ENCODE measurements around the gene CHD6.

Gene CHD6

GRCh38 chr20:41580350-41580749 lies 37.8 kb downstream of the CHD6 start:
- H3K9me3 Mint-ChIP-seq = peaks cover 10% of the 10 kb centered on the region
- no peaks in the 10 kb centered on the region for H3K4me1 Mint-ChIP-seq (ENCODE audit: low read depth)
- H3K27ac Mint-ChIP-seq = no peak overlapping the region
- H3K36me3 Mint-ChIP-seq (ENCODE audit: low read depth) = peaks cover 6% of the 10 kb centered on the region
- H3K4me3 Mint-ChIP-seq = no peak overlapping the region
- H3K27me3 Mint-ChIP-seq (ENCODE audit: low read depth) = no peaks in the 10 kb centered on the region

GRCh38 chr20:41577129-41578009 lies 40.8 kb downstream of the CHD6 start:
- Mint-ChIP-seq H3K36me3 (ENCODE audit: low read depth) (peaks cover 7% of the 10 kb centered on the region), H3K27me3 (ENCODE audit: low read depth) (no peaks in the 10 kb centered on the region), H3K9me3 (peaks cover 16% of the 10 kb centered on the region), H3K4me3 (no peak overlapping the region), H3K4me1 (ENCODE audit: low read depth) (peaks cover 8% of the 10 kb centered on the region), H3K27ac (no peak overlapping the region)

- Mint-ChIP-seq H3K36me3 (ENCODE audit: low read depth) (peaks cover 5% of the 10 kb centered on the region), H3K27ac (no peak overlapping the region), H3K27me3 (ENCODE audit: low read depth) (no peaks in the 10 kb centered on the region), H3K9me3 (peaks cover 16% of the 10 kb centered on the region), H3K4me1 (ENCODE audit: low read depth) (peaks cover 8% of the 10 kb centered on the region), H3K4me3 (no peak overlapping the region)
Observed at GRCh38 chr20:41575412-41575811, 42.8 kb downstream of the CHD6 start.

GRCh38 chr20:41574802-41575389 lies 43.3 kb downstream of the CHD6 start:
- Mint-ChIP-seq H3K4me1 (ENCODE audit: low read depth) (peaks cover 8% of the 10 kb centered on the region), H3K27me3 (ENCODE audit: low read depth) (no peaks in the 10 kb centered on the region), H3K27ac (no peak overlapping the region), H3K9me3 (peaks cover 16% of the 10 kb centered on the region), H3K4me3 (no peak overlapping the region), H3K36me3 (ENCODE audit: low read depth) (peaks cover 5% of the 10 kb centered on the region)

- H3K9me3 Mint-ChIP-seq = peaks cover 16% of the 10 kb centered on the region
- H3K4me3 Mint-ChIP-seq = no peak overlapping the region
- peaks cover 8% of the 10 kb centered on the region for H3K4me1 Mint-ChIP-seq (ENCODE audit: low read depth)
- H3K36me3 Mint-ChIP-seq (ENCODE audit: low read depth) = peaks cover 5% of the 10 kb centered on the region
- no peaks in the 10 kb centered on the region for H3K27me3 Mint-ChIP-seq (ENCODE audit: low read depth)
- no peak overlapping the region for H3K27ac Mint-ChIP-seq
Observed at GRCh38 chr20:41573955-41574354, 44.2 kb downstream of the CHD6 start.

- Mint-ChIP-seq H3K4me3 (no peak overlapping the region), H3K36me3 (ENCODE audit: low read depth) (peaks cover 6% of the 10 kb centered on the region), H3K4me1 (ENCODE audit: low read depth) (peaks cover 8% of the 10 kb centered on the region), H3K27ac (no peak overlapping the region), H3K9me3 (peaks cover 16% of the 10 kb centered on the region), H3K27me3 (ENCODE audit: low read depth) (no peaks in the 10 kb centered on the region)
Observed at GRCh38 chr20:41572010-41572572, 46.1 kb downstream of the CHD6 start.

GRCh38 chr20:41571006-41571405 lies 47.2 kb downstream of the CHD6 start:
- Mint-ChIP-seq H3K36me3 (ENCODE audit: low read depth) (peaks cover 11% of the 10 kb centered on the region), H3K4me3 (no peak overlapping the region), H3K27me3 (ENCODE audit: low read depth) (no peaks in the 10 kb centered on the region), H3K4me1 (ENCODE audit: low read depth) (peaks cover 8% of the 10 kb centered on the region), H3K27ac (no peak overlapping the region), H3K9me3 (peaks cover 16% of the 10 kb centered on the region)

- H3K4me1 Mint-ChIP-seq (ENCODE audit: low read depth) = peaks cover 10% of the 10 kb centered on the region
- H3K27ac Mint-ChIP-seq = no peak overlapping the region
- H3K27me3 Mint-ChIP-seq (ENCODE audit: low read depth) = no peaks in the 10 kb centered on the region
- peaks cover 14% of the 10 kb centered on the region for H3K9me3 Mint-ChIP-seq
- H3K36me3 Mint-ChIP-seq (ENCODE audit: low read depth) = peaks cover 11% of the 10 kb centered on the region
- no peak overlapping the region for H3K4me3 Mint-ChIP-seq
Observed at GRCh38 chr20:41570557-41570956, 47.6 kb downstream of the CHD6 start.

GRCh38 chr20:41567615-41568014 lies 50.6 kb downstream of the CHD6 start:
- H3K4me1 Mint-ChIP-seq (ENCODE audit: low read depth) = peaks cover 3% of the 10 kb centered on the region
- H3K27ac Mint-ChIP-seq = no peak overlapping the region
- H3K4me3 Mint-ChIP-seq = no peak overlapping the region
- peaks cover 10% of the 10 kb centered on the region for H3K36me3 Mint-ChIP-seq (ENCODE audit: low read depth)
- H3K27me3 Mint-ChIP-seq (ENCODE audit: low read depth) = no peaks in the 10 kb centered on the region
- no peaks in the 10 kb centered on the region for H3K9me3 Mint-ChIP-seq

- Mint-ChIP-seq H3K4me3 (no peak overlapping the region), H3K36me3 (ENCODE audit: low read depth) (peaks cover 10% of the 10 kb centered on the region), H3K27me3 (ENCODE audit: low read depth) (no peaks in the 10 kb centered on the region), H3K4me1 (ENCODE audit: low read depth) (peaks cover 3% of the 10 kb centered on the region), H3K9me3 (no peaks in the 10 kb centered on the region), H3K27ac (no peak overlapping the region)
Observed at GRCh38 chr20:41566896-41567527, 51.2 kb downstream of the CHD6 start.

- Mint-ChIP-seq H3K4me1 (ENCODE audit: low read depth) (peaks cover 12% of the 10 kb centered on the region), H3K9me3 (no peaks in the 10 kb centered on the region), H3K4me3 (no peak overlapping the region), H3K27ac (no peak overlapping the region), H3K27me3 (ENCODE audit: low read depth) (no peaks in the 10 kb centered on the region), H3K36me3 (ENCODE audit: low read depth) (peaks cover 16% of the 10 kb centered on the region)
Observed at GRCh38 chr20:41563087-41563486, 55.1 kb downstream of the CHD6 start.

- Mint-ChIP-seq H3K27me3 (ENCODE audit: low read depth) (no peaks in the 10 kb centered on the region), H3K27ac (no peak overlapping the region), H3K4me1 (ENCODE audit: low read depth) (peaks cover 12% of the 10 kb centered on the region)
Observed at GRCh38 chr20:41560970-41561369, 57.2 kb downstream of the CHD6 start.

GRCh38 chr20:41559658-41560057 lies 58.5 kb downstream of the CHD6 start:
- peaks cover 13% of the 10 kb centered on the region for H3K36me3 Mint-ChIP-seq (ENCODE audit: low read depth)
- no peak overlapping the region for H3K4me3 Mint-ChIP-seq
- peaks cover 7% of the 10 kb centered on the region for H3K9me3 Mint-ChIP-seq
- no peaks in the 10 kb centered on the region for H3K27me3 Mint-ChIP-seq (ENCODE audit: low read depth)
- H3K27ac Mint-ChIP-seq = no peak overlapping the region
- H3K4me1 Mint-ChIP-seq (ENCODE audit: low read depth) = peaks cover 8% of the 10 kb centered on the region

More at GRCh38 chr20:41560970-41561369, 57.2 kb downstream of the CHD6 start:
- H3K36me3 Mint-ChIP-seq (ENCODE audit: low read depth) = peaks cover 18% of the 10 kb centered on the region
- H3K4me3 Mint-ChIP-seq = no peak overlapping the region
- peaks cover 7% of the 10 kb centered on the region for H3K9me3 Mint-ChIP-seq

GRCh38 chr20:41553142-41553879 lies 64.9 kb downstream of the CHD6 start:
- no peak overlapping the region for H3K27ac Mint-ChIP-seq
- H3K4me1 Mint-ChIP-seq (ENCODE audit: low read depth) = no peaks in the 10 kb centered on the region
- no peaks in the 10 kb centered on the region for H3K27me3 Mint-ChIP-seq (ENCODE audit: low read depth)
- H3K36me3 Mint-ChIP-seq (ENCODE audit: low read depth) = peaks cover 19% of the 10 kb centered on the region
- no peak overlapping the region for H3K4me3 Mint-ChIP-seq
- peaks cover 23% of the 10 kb centered on the region for H3K9me3 Mint-ChIP-seq

All from T-helper 1 cell treated with Interleukin-12 subunit alpha and Interleukin-12 subunit beta and Interleukin-4 antibody, amounts not matched to agents 30 μg/mL and 1 μg/mL, for 36 hours (primary cell).